Stimulated activated CD4-positive, alpha-beta T cell treated with anti-CD3 and anti-CD28 coated beads, Interleukin-2, amount 100 ng/mL, for 48 hours (primary cell): ENCODE measurements around the gene IGSF21.

Experiments
- DNase-seq, 2 donors: peaks; one replicate each; pipeline ENCODE4 v3.0.0-alpha.2; 2020

Gene IGSF21

DNA sequence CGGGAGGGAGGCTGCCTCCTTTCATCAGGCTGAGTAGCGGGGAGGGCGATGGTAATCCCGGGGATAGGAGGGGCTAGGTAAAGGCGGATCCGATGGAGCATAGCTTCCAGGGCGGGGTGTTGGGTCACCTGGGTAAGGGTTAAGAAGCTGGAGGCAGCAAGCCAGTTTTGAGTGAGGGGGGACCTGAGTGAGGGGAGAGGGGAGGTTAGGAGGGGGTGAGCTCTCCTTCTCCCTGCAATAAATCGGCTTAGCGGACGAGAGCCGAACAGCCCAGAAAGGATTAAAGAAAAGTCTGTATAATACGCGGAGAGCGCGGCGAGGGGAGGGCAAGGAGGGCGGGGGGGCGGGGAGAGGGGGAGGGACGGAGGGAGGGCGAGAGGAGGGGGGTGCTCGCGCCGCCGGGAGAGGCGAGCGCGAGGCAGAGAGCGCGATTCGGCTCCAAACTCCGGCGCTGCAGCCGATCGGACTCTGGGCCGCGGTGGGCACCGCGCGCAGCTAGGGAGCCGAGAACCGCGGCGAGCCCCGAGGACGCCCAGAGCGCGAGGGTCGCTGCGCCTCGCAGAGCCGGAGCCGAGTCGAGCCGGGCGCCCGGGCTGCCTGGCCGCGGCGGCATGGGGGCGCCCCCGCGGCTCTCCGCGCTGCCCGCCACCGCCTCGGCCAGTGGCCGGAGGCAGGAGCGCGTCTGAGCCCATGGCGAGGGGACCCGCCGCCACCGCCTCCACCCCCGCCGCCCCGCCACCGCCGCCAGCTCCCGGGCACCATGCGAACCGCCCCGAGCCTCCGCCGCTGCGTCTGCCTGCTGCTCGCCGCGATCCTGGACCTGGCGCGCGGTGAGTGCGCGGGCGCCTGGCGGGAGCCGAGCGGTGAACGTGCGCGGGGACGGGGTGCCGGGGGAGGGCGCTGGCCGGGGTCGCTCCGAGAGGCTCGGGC lies at the start of gene IGSF21:
TSS of gene IGSF21 (plus strand) at position 430 of the 930 bp plus-strand sequence. CDS start at position 761, 331 bp downstream.
- DNase-seq = no peak

DNA sequence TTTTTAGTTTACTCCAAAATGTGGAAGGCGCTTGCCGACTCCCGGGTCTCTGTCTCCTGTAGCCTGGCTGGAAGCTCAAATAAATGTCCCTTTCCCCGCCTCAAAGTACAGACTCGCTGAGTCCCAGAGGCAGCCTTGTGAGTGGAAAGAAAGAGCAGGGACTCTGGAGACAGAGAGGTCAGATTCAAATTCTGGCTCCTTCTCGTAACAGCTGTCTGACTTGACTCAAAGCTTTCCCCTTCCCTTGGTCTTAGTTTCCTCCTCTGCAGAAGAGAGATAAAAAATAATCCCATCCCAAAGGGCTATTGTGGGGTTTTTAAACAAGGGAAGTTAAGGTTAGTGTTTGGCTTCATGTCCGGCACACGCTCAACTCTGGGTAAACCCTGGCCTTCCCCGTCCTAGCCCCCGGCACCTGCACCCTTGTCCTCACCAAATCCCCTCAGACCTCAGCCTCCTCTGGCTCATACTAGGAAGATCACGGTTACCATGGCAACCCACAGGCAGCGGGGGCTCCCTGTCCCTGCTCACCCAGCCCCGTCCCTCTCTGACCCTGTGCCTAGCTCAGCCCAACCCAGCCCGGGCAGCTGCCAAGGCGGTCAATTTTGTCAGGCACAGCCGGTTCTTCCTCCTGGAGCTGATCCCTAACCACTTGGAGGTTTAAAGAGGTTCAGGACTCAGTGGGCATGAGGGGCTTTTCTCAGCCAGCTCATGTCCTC lies 49.2 kb upstream of the IGSF21 start:
- no peak for DNase-seq

DNA sequence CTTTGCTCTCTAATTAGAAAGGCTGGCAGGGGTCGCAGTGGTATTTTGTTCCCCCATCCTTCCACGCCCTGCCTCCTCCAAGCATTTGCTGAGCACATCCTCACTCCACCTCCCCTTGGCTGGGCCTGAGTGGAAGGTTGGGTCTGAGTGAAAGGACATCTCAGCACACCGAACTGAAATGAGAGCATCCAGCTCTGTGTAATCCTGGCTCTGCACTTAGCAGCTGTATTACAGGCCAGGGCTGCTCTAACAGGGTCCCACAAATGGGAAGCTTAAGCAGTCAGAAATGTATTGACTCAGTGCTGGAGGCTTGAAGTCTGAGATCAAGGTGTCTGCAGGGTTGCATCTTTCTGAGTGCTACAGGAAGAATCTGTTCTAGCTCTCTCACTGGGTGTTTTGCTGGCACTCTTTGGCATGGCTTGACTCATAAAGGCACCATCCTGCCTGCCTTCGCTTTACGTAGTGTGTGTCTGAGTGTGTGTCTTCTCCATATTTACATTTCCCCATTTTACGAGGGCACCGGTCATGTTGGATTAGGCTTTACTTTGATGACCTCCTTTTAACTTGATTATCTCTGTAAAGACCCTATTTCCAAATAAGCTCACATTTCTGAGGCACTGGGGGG lies 48.5 kb upstream of the IGSF21 start:
- no peak for DNase-seq

DNA sequence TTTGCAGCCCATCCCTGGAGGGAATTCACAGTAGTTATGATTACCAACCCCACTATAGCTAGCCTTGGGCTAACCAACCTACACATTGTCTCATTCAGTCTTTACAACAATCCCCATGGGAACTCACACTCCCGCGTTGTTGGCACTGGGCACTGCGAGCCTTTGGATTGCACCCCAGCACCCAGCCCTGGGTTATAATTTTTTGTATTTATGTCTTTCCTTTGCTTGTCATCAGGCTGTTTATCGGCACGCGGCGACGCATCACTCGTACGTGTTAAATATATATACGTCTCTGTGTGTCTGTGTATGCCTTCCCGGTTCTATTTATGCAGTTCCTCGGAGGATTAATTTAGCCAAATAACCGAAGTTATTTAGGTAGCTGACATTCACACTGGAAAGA lies 47.2 kb upstream of the IGSF21 start:
- DNase-seq = no peak

DNA sequence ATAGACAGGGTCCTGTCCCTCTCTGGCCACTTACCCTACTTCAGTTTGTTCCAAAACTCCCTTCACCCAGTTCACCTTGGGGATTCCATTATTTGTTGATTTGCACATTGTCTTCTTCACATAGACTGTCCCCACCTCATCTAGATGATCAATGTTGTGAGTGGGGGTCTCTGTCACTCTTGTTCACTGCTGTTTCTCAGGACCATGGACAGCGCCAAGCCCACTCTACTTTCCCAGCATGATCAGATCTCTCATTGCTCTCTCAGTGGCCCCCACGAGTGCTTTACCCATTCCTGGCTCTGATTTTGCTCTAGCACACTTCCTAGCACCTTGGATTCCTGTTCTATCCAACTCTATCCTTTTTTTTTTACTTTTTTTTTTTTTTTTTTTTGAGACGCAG lies 45.4 kb upstream of the IGSF21 start:
- DNase-seq = no peak

DNA sequence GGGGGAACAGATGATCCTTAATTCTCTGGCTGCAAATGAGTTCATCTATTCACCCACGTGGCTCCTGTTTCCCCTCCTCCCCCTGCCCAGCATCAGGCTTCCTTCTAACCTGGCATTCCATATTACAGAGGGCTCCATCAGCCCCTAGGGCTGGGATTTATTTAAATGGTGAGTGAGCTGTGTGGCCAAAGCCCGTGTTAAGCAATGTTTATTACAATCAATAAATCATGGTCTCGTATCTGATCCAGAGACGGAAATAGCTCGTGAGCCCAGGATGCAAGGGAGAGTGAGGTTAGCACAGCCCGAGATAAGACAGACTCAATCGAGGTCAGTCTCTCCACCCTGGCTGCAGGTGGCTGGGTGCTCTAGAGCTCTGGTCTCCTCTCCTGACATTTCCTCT lies 43.1 kb upstream of the IGSF21 start:
- DNase-seq = no peak

DNA sequence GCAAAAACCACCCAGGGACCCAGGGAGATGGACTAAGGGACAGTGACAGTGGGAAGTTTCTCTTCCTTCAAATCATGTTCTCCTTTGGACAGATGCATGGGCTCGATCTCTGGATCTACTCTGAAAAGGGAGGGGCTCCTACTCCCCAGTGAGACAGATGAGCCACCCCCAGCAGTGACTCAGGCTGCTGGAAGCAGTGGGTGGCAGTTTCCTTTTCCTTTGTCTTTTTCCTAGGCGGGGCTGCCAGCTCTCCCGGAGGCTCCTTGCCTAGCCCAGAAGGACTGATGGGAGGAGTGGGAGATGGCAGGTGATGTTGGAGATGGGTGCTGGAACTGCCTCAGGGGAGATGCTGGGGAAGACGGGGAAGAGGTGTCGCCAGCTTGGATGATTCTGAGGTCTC lies 41.0 kb upstream of the IGSF21 start:
- DNase-seq = no peak

DNA sequence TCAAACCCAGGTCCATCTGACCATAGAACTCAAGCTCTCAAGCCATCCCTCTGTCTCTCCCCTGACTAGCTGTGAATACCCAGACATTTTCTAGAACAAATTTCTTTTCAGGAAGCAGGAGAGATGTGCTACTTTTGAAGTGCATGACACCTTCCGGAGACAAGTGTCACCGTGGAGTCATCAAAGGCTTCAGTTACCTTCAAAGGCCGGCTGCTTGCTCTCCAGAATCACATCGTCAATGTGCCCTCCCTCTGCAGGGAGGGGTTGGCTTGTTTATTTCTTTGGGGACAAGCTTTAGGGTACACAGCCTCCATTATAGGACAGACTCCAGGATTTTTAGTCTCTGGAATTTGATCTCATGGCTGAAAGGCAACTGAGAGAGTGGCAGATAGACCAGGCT lies 37.7 kb upstream of the IGSF21 start:
- peak in 1 of 2 donors; percentile 1 for DNase-seq

DNA sequence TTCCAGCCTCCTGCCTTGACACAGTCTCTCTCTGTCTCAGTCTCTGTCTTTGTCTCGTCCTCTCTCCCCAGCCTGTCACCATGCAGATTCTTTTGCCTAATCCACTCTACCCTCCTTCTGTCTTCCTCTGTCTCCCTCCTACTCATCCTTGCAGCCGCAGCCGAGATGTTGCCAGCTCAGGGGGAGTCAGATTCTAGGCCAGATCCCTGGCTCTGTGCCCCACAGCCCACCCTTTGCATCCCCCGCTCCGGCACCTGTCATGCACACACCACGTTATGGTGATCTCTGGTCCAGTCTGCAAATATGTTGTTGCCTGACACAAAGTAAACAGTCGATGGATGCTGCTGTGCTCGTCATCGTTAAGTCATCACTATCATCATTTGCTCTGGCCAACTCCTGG lies 35.5 kb upstream of the IGSF21 start:
- no peak for DNase-seq

DNA sequence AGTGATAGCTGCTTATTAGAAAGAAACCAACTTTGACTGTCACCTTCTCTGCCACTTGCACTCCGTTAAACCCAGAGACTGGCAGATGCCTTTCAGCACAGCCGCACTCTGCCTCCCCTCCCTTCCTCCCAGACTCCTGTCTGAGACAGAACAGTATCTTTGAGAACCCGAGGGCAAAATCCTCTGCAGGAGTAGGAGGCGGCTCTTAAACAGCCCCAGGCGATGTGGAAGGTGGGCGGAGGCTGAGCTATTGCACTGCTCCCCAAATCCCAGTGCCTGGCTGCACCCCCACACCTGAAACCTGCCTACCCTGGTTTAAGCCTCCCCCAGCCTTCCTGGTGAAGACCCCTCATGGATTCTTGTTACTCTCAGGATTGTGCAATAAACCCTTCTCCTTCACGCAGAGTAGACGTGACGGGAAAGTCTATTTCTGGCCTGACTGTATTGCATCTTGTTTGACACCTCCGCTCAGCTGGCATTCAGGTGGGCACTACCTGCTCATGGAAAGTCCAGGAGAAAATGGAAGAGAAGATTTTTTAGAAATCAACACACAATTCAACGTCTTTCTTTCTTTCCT lies 34.4 kb upstream of the IGSF21 start:
- DNase-seq = no peak

DNA sequence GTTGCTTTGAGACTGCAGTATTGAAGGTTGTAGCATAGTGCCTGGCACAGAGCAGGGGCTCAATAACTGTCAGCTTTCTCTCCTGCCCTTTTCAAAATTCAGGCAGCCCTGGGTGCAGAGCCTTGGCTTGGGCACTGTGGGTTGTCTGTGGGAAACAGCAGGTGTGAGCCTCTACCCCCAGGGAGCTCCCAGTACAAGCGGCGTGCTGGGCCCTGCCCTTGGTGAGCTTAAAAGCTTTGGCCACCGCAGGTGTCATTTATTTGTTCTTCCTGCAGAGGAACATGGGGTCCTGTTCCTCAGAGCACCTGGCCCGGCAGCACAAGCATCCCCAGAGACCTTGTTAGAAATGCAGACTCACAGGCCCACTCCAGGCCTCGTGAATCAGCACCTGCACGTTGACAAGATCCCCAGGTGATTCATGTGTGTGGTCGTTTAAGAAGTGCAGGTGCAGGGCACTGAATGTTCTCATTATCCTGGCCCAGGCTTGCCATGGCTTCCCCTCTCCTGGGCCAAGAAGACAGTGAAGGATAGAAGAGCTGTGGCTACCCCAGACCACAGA lies 29.9 kb upstream of the IGSF21 start:
- no peak for DNase-seq

DNA sequence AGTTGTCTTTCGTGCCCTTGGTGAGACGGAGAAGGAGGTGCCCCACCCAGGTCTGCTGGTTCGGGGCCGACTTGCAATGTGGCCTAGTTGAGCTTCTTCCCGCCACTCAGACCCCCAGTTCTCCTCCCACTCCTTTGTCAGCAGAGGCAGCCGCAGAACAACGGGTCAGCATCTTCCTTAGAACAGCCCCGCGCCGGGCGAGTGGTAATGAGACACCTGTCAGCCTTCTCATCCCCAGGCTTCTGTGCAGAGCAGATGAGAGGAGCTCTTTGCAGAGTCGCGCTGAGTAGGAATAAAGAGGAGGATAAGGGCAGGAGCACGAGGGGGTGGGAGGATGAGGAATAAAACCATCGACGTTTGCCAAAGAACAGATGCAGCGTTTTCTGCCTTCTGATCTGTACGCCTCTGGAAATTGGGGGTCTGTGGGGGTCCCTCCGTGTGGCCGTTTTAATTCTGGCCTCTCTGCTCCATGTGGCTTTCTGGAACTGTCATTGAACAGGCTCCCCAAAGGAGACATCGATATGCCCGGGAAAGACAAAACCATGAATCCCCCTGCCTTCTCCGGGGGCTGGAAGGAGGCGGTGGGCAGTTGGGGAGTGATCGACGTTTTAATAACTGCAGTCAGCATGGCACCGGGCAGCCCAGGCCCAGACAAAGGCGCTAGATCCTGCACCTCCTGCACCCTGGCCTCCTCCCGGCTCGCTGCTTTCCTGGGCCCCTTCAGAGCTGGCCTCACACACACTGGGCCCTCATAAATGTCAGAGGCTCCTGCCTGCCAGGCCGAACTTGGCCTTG lies 27.5 kb upstream of the IGSF21 start:
- DNase-seq = no peak

DNA sequence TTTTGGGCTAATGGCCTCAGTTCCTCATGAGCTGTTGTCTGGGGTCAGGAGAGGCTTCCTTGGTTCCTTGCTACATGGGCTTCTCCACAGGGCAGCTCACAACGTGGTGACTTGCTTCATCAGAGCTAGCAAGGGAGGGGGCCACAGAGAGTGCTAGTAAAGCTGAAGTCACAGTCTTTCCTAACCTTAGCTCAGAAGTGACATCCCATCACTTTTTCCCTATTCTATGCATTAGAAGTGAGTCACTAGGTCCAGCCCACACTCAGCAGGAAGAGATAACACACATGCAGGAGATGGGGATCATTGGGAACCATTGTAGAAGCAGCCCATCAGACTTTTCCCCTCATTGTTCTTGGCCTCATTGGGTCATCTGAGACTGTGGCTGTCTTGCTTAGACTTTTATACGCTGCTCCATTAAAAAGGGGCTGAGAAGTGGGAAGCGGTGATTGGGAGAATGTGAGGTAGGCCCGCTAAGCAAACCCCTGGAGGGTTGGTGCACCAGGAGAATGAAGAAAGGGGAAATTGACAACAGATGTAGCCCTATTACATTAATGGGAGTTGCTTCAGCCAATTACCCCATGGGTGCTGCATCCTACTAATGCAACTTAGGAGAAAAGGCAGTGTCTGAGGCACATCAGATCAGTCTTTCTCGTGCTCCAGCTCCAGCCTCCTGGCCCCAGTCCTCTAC lies 22.1 kb upstream of the IGSF21 start:
- DNase-seq = no peak

DNA sequence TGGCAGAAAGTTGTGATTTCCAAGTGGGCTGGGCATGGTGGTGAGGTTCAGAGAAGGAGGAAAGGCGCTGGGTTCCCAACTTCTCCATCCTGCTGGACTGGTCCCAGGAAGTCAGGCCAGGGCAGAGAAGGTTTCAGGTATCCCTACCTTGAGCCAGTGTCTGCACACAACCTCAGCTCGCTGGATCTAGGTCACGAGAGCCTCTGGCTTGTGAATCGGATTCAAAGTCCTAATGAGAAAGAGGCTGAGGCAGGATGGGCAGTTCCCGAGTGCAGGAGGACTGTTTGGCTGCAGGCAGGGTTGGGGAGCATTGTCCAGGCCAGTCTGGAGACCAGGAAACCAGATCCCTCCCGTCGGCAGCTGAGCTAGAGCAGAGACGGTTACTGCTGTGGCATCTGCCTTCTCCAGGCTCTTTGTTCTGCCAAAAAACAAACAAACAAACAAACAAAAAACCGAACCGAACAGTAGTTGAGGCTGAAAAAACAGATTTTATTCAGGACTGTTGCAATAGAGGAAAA lies 19.5 kb upstream of the IGSF21 start:
- DNase-seq = no peak

DNA sequence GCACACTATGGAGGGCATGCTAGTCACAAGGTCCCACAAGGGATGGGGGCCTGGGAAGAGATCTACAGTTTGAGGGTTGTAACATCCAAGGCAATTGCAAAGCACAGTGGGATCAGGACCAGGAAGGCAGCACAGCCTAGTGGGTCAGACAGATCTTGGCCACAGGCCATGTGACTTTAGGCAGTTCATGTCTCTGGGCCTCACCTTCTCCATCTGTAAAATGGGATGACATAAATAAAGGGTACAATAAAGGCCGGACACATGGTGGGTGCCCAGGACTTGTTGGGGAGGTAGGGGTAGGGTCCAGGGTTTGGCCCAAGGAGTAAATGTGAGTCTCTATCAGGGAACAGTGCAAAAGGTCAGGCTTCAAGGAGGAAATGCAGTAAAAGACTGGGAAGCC lies 18.1 kb upstream of the IGSF21 start:
- DNase-seq = no peak

DNA sequence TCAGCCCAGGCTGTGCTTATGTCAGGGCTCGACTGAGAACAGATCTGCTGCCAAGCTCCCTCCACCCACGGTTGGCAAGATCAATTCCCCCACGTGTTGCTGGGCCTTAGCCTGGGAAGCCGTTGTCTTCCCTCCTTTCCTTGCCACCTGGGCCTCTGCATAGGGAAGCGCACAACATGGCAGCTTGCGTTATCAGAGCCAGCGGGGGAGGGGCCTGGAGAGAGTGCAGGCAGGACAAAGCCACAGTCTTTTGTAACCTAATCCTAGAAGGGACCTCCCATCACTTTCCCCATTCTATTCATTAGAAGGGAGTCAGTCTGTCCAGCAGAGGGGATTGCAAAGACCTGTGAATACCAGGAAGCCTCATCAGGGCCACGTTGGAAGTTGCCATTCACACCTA lies 17.0 kb upstream of the IGSF21 start:
- DNase-seq = no peak

DNA sequence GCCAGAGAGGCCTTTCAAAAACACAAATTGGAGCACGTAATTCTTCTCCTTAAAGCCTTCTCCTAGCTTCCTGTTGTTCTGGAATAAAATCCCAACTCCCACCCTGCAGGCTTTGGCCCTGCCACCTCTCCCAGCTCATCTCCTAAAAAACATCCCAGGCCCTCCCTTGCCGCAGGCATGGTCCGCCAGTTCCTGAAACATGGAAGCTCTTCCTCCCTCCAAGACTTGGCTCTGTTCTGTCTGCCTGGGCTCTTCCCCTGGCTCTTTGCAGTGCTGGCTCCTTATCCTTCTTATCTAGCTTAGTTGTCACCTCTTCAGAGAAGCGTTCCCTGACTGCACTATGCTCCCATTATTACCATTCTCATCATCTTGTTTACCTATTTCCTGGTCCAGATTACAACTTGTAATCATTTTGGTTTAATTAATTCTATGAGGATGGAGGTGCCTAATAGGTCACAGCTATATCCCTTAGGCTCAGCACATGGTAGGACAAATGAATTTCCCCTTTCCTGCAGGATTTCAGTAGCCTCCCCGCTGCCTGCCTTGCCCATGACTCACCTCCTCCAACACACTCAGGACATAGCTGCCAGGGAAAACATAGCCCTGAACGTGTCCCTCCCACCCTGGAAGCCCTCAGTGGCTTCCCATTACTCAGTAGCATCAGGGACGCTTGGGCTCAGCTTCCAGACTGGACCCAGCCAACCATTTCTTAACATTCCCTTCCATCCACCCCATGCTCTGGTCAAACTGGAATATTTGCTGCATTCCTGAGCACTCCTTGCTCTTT lies 15.7 kb upstream of the IGSF21 start:
- no peak for DNase-seq

DNA sequence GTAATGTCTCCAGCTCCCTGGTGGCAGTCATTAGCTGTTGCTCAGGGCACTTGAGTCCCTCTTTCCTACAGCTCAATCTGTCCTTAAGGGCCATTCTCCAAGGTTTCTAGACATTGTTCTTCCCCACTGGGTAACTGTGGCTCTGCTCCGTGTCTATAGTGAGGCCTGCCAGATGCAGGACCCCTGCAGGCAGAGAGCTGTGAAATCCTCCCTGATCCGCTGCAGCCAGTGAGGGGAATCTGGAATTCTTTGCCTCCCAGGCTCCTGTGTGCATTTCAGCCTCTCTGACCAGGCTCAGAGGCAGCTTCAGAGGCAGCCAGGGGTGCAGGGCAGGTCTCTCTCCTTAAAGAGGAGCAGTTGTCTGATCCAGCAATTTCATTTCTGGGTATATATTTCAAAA lies 14.4 kb upstream of the IGSF21 start:
- no peak for DNase-seq

DNA sequence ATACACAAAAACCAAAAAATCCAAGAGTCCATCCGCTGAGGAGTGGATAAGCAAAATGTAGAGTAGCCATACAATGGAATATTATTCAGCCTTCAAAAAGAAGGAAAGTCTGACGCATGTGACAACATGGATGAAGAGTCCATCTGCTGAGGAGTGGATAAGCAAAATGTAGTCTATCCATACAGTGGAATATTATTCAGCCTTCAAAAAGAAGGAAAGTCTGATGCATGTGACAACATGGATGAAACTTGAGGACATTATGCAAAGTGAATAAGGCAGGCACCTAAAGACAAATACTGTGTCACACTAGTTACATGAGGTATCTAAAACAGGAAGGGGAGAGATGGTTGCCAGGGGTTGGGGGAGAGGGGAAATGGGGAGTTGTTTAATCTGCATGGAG lies 14.0 kb upstream of the IGSF21 start:
- no peak for DNase-seq

DNA sequence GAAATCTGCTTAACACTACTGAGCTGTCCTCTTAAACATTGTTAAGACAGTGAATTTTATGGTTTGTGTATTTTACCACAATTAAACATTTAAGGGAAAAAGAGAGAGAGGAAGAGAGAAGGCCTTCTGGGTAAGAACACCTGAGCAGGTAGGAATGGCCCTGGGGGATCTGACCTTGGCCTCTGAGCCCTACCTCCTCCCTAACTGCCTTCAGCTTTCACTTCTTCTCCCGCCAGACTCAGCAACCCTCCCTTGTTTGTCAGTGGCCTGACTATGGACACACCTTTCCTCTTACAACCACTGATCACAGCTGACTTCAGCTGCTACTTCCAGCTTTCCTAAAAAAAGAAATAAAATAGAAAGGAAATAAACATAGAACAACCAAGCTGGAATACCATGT lies 13.5 kb upstream of the IGSF21 start:
- no peak for DNase-seq

DNA sequence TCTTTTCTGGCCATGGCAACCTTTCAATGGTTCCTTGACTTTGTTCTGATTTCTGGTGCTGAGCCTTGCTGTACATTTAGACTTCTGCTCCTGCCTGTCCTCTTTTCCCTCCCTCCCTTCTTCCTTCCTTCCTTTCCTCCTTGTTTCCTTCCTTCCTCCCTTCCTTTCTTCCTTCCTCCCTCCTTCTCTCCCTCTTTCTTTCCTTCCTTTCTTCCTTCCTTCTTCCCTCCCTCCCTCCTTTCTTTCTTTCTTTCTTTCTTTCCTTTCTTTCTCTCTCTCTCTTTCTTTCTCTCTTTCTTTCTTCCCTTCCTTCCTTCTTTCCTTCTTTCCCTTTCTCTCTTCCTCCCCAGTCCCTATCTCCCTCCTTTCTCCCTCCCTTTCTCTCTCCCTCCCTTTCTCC lies 10.4 kb upstream of the IGSF21 start:
- DNase-seq = no peak
